Stromal cell of bone marrow (primary cell): ENCODE results near the gene MYL5.
"Not testable (repeated sequence)": the region's sequence is repeated elsewhere in the genome, so short reads cannot be mapped to it uniquely, and the experiment has no call there.

ENCODE experiments used
- DNase-seq: peaks from one replicate; pipeline ENCODE4 v3.0.0-alpha.2; 2012; ENCODE audit warnings: low read depth

The MYL5 gene

GRCh38 chr4:657834-658667 is 16.3 kb upstream of the MYL5 start:
- DNase-seq = no peak

- no peak for DNase-seq
These were observed 15.4 kb upstream of the MYL5 start for GRCh38 chr4:658681-659667.

GRCh38 chr4:659851-660250 is 14.5 kb upstream of the MYL5 start:
- no peak for DNase-seq

- no peak for DNase-seq
These were observed 13.9 kb upstream of the MYL5 start for GRCh38 chr4:660401-660800.

GRCh38 chr4:661231-661630 is 13.1 kb upstream of the MYL5 start:
- no peak for DNase-seq

GRCh38 chr4:661881-662761 is 12.2 kb upstream of the MYL5 start:
- no peak for DNase-seq

- no peak for DNase-seq
These were observed 11.3 kb upstream of the MYL5 start for GRCh38 chr4:663046-663437.

GRCh38 chr4:663438-664428 is 10.6 kb upstream of the MYL5 start:
- DNase-seq = no peak

GRCh38 chr4:664713-665231 is 9.6 kb upstream of the MYL5 start:
- DNase-seq = no peak

GRCh38 chr4:665381-665750 is 9.0 kb upstream of the MYL5 start:
- DNase-seq = no peak

GRCh38 chr4:665751-666435 is 8.4 kb upstream of the MYL5 start:
- no peak for DNase-seq

- no peak for DNase-seq
These were observed 7.9 kb upstream of the MYL5 start for GRCh38 chr4:666436-666810.

- DNase-seq = no peak
These were observed 7.4 kb upstream of the MYL5 start for GRCh38 chr4:666822-667544.

- DNase-seq = no peak
These were observed 6.8 kb upstream of the MYL5 start for GRCh38 chr4:667545-667925.

GRCh38 chr4:668219-668618 is 6.1 kb upstream of the MYL5 start:
- DNase-seq = not testable (repeated sequence)

GRCh38 chr4:669806-670559 is 4.4 kb upstream of the MYL5 start:
- DNase-seq = not testable (repeated sequence)

- no peak for DNase-seq
These were observed 2.6 kb upstream of the MYL5 start for GRCh38 chr4:671769-672168.

GRCh38 chr4:673349-674091 is 822 bp upstream of the MYL5 start:
- no peak for DNase-seq
